ENCODE data around the gene GALK1.

GALK1 gene

DNA sequence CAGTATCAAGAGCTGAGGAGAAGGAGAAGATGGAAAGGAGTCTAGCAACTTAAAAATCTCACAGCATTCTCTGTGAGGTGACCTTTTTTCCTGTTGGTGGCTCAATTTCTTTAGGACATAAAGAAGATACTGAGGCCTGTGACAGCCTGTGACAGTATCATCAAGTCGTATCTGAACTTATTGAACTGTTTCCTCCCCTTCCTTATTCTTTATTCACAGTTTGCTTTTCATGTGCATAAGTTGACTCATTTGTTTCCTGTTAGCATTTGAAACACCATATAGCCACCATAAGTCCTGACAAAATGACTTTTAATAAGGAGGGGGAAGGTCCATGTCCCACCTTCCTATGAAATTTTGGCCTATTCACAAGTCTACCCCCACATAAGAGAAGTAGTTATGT lies 28.5 kb upstream of the GALK1 start:
- Histone ChIP-seq H2BK5ac (ENCODE audit: low read length) (no peak overlapping the region), H3K36me3 (replicated peaks in 1 of 2; ENCODE audit: control insufficient read depth in 2 of 2, insufficient read depth in 2 of 2, low read length in 2 of 2) (peaks cover 18 to 86% of the 10 kb centered on the region in 2 donors), H3K4me1 (ENCODE audit: control insufficient read depth in 2 of 2, insufficient read depth in 1 of 2, low read depth in 1 of 2, low read length in 2 of 2) (no peaks in the 10 kb centered on the region), H3K23ac (ENCODE audit: low read depth, low read length, poor library complexity) (no peak overlapping the region), H3K18ac (ENCODE audit: low read length) (no peak overlapping the region), H2BK120ac (ENCODE audit: low read depth, low read length) (no peak overlapping the region), H3K27ac (replicated peaks; ENCODE audit: low read length) (no peak overlapping the region), H3K27me3 (ENCODE audit: control insufficient read depth in 3 of 3, insufficient read depth in 3 of 3, low read depth in 1 of 3, low read length in 3 of 3) (no peaks in the 10 kb centered on the region), H3K14ac (ENCODE audit: low read length) (no peak overlapping the region), H3K4me2 (ENCODE audit: insufficient read depth, low read length, poor library complexity, severe bottlenecking) (no peak overlapping the region), H4K91ac (ENCODE audit: low read depth, low read length, poor library complexity) (no peak overlapping the region), H3K4me3 (ENCODE audit: low read length in 2 of 2) (no peak overlapping the region), H2BK15ac (ENCODE audit: low read length) (no peak overlapping the region), H3K9ac (ENCODE audit: low read depth, low read length, poor library complexity) (no peak overlapping the region), H3K4ac (ENCODE audit: low read length) (no peak overlapping the region), H2BK12ac (ENCODE audit: low read length) (no peak overlapping the region), H3K79me1 (ENCODE audit: low read depth, low read length) (peaks cover 4% of the 10 kb centered on the region), H2AFZ (ENCODE audit: low read length) (no peak overlapping the region), H3K9me3 (replicated peaks in 1 of 2; ENCODE audit: control insufficient read depth in 2 of 2, insufficient read depth in 1 of 2, low read depth in 1 of 2, low read length in 2 of 2) (peaks cover 0 to 2% of the 10 kb centered on the region in 2 donors), H2AK5ac (ENCODE audit: low read depth, low read length) (no peak overlapping the region), H4K8ac (ENCODE audit: low read depth, low read length) (no peak overlapping the region)
- no peak for DNase-seq (ENCODE audit: low spot score)
- no CpG with 5 or more reads among the region's 1 CpG for WGBS, 2 donors (ENCODE audit: extremely low coverage in 2 of 2, insufficient read length in 2 of 2, insufficient replicate concordance in 1 of 2)

DNA sequence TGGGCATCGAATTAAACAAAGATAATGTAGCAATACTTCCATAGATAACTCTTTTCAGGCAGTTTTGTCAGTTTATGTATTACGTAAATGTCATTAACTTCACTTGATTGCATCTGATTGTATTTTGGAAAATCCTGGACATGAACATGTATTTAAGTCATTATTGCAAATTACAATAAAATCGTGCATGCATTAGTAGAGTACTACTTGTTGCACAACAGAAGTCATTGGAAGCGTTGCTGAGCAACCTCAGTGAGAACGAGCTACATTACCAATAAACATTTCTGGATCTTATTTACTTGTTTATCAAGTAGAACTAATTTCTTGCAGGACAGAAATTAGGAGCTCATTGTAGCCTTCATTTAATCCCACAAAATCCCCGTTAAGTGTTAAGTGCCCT lies 26.3 kb upstream of the GALK1 start:
- Histone ChIP-seq H3K23ac (ENCODE audit: low read depth, low read length, poor library complexity) (no peak overlapping the region), H3K4me3 (ENCODE audit: low read length in 2 of 2) (no peak overlapping the region), H3K4me2 (ENCODE audit: insufficient read depth, low read length, poor library complexity, severe bottlenecking) (no peak overlapping the region), H3K9ac (ENCODE audit: low read depth, low read length, poor library complexity) (no peak overlapping the region), H3K4me1 (ENCODE audit: control insufficient read depth in 2 of 2, insufficient read depth in 1 of 2, low read depth in 1 of 2, low read length in 2 of 2) (peaks cover 0 to 2% of the 10 kb centered on the region in 2 donors), H3K4ac (ENCODE audit: low read length) (no peak overlapping the region), H3K27me3 (ENCODE audit: control insufficient read depth in 3 of 3, insufficient read depth in 3 of 3, low read depth in 1 of 3, low read length in 3 of 3) (no peaks in the 10 kb centered on the region), H2AK5ac (ENCODE audit: low read depth, low read length) (no peak overlapping the region), H3K27ac (replicated peaks; ENCODE audit: low read length) (no peak overlapping the region), H3K14ac (ENCODE audit: low read length) (no peak overlapping the region), H2BK5ac (ENCODE audit: low read length) (no peak overlapping the region), H2BK12ac (ENCODE audit: low read length) (no peak overlapping the region), H4K91ac (ENCODE audit: low read depth, low read length, poor library complexity) (no peak overlapping the region), H3K18ac (ENCODE audit: low read length) (no peak overlapping the region), H3K9me3 (replicated peaks in 1 of 2; ENCODE audit: control insufficient read depth in 2 of 2, insufficient read depth in 1 of 2, low read depth in 1 of 2, low read length in 2 of 2) (peaks cover 0 to 8% of the 10 kb centered on the region in 2 donors), H3K36me3 (replicated peaks in 1 of 2; ENCODE audit: control insufficient read depth in 2 of 2, insufficient read depth in 2 of 2, low read length in 2 of 2) (peaks cover 12 to 80% of the 10 kb centered on the region in 2 donors), H3K79me1 (ENCODE audit: low read depth, low read length) (peaks cover 2% of the 10 kb centered on the region), H2BK15ac (ENCODE audit: low read length) (no peak overlapping the region), H2AFZ (ENCODE audit: low read length) (no peak overlapping the region), H4K8ac (ENCODE audit: low read depth, low read length) (no peak overlapping the region), H2BK120ac (ENCODE audit: low read depth, low read length) (no peak overlapping the region)
- no peak for DNase-seq (ENCODE audit: low spot score)
- WGBS, 2 donors (ENCODE audit: extremely low coverage in 2 of 2, insufficient read length in 2 of 2, insufficient replicate concordance in 1 of 2) = no CpG with 5 or more reads among the region's 6 CpGs

DNA sequence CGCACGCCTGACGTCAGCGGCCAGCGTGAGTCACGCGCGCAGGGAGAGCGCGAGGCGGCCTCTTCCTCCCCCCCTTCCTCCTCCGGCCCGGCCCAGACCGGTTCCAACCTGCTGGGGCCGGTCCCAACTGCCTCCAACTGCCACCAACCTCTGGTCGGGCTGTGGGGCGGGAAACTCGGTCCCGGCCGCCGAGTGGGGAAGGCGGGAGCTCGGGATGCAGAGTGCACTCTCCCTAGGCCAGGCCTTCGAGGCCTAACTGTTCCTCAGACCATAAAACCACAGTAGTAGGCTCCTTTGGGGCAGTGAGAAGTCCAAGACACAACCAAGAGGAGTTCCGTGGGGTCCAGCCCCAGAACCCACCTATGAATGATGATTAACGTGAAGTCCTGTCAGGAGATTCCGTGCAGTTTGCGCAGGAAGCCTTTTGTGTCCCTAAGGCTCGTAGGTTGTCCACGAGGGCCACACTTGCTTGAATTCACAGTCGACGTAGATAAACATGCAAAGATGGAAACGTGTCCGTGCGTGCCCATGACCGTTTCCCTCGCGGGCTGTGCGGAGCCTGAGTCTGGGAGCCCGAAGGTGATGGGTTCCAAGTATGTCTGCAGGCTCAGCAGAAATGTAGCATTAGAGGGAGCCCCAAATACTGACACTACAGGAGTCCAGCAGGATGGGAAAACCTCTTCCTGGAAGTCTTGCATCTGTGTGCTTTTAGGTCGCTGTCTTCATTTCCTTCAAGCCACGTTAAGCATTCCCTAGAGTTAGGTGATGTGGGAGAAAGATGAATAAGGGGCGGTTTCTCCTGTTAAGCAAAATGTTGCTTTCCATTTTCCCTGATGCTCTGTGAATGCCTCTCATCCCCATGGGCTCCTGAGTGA lies 20.3 kb upstream of the GALK1 start:
- Histone ChIP-seq H4K91ac (ENCODE audit: low read depth, low read length, poor library complexity) (peak overlapping the region; percentile 94), H3K4me1 (ENCODE audit: control insufficient read depth in 2 of 2, insufficient read depth in 1 of 2, low read depth in 1 of 2, low read length in 2 of 2) (peaks cover 4 to 21% of the 10 kb centered on the region in 2 donors), H4K8ac (ENCODE audit: low read depth, low read length) (no peak overlapping the region), H2BK5ac (ENCODE audit: low read length) (peak overlapping the region; percentile 57), H3K4ac (ENCODE audit: low read length) (peak overlapping the region; percentile 54), H3K4me2 (ENCODE audit: insufficient read depth, low read length, poor library complexity, severe bottlenecking) (peak overlapping the region; percentile 84), H2BK12ac (ENCODE audit: low read length) (no peak overlapping the region), H3K9ac (ENCODE audit: low read depth, low read length, poor library complexity) (peak overlapping the region; percentile 98), H3K9me3 (replicated peaks in 1 of 2; ENCODE audit: control insufficient read depth in 2 of 2, insufficient read depth in 1 of 2, low read depth in 1 of 2, low read length in 2 of 2) (peaks cover 0 to 12% of the 10 kb centered on the region in 2 donors), H3K36me3 (replicated peaks in 1 of 2; ENCODE audit: control insufficient read depth in 2 of 2, insufficient read depth in 2 of 2, low read length in 2 of 2) (peaks cover 0 to 31% of the 10 kb centered on the region in 2 donors), H2BK120ac (ENCODE audit: low read depth, low read length) (peak overlapping the region; percentile 52), H2BK15ac (ENCODE audit: low read length) (peak overlapping the region; percentile 0), H3K27me3 (ENCODE audit: control insufficient read depth in 3 of 3, insufficient read depth in 3 of 3, low read depth in 1 of 3, low read length in 3 of 3) (no peaks in the 10 kb centered on the region), H3K18ac (ENCODE audit: low read length) (peak overlapping the region; percentile 84), H3K23ac (ENCODE audit: low read depth, low read length, poor library complexity) (peak overlapping the region; percentile 95), H2AFZ (ENCODE audit: low read length) (peak overlapping the region; percentile 87), H3K27ac (replicated peaks; ENCODE audit: low read length) (peak overlapping the region; percentile 98), H3K79me1 (ENCODE audit: low read depth, low read length) (peaks cover 6% of the 10 kb centered on the region), H3K4me3 (ENCODE audit: low read length in 2 of 2) (peak overlapping the region; percentile 51 to 90), H2AK5ac (ENCODE audit: low read depth, low read length) (peak overlapping the region; percentile 99), H3K14ac (ENCODE audit: low read length) (peak overlapping the region; percentile 28)
- peak; percentile 86 for DNase-seq (ENCODE audit: low spot score)
- WGBS, 2 donors (ENCODE audit: extremely low coverage in 2 of 2, insufficient read length in 2 of 2, insufficient replicate concordance in 1 of 2) = no CpG with 5 or more reads among the region's 43 CpGs

DNA sequence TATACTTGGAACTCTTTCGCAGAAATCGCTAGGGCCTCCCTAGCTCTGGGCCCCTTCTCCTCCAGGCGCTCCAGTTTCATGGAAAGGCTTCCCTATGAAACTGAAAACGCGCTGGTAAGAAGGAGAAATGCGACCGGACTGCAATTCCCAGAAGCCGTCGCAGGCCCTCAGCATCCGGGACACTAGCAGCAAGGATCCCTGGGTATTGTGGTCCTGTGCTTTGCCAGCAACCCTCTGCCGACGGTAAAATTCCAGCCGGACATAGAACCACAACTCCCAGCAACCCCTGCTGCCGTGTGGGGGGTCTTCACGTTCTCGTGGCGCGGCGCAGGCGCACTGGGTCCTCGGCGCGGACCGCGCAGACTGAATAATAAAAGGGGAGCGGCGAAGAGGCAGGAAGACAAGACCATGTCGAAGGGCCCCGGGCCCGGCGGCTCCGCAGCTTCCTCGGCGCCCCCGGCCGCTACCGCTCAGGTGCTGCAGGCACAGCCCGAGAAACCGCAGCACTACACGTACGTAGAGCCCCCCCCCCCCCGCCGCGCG lies 19.6 kb upstream of the GALK1 start, which contains the start of gene UNK:
Gene UNK, plus strand, starts transcription at position 334 of the 543 bp plus-strand sequence. Its CDS starts 75 bp downstream, at position 409.
- Histone ChIP-seq H3K36me3 (replicated peaks in 1 of 2; ENCODE audit: control insufficient read depth in 2 of 2, insufficient read depth in 2 of 2, low read length in 2 of 2) (peaks cover 0 to 27% of the 10 kb centered on the region in 2 donors), H3K9me3 (replicated peaks in 1 of 2; ENCODE audit: control insufficient read depth in 2 of 2, insufficient read depth in 1 of 2, low read depth in 1 of 2, low read length in 2 of 2) (peaks cover 0 to 12% of the 10 kb centered on the region in 2 donors), H3K23ac (ENCODE audit: low read depth, low read length, poor library complexity) (peak within 1 kb of the TSS; percentile 95), H2BK12ac (ENCODE audit: low read length) (no peak within 1 kb of the TSS), H3K4me2 (ENCODE audit: insufficient read depth, low read length, poor library complexity, severe bottlenecking) (peak within 1 kb of the TSS; percentile 84), H2AK5ac (ENCODE audit: low read depth, low read length) (peak within 1 kb of the TSS; percentile 99), H3K4me1 (ENCODE audit: control insufficient read depth in 2 of 2, insufficient read depth in 1 of 2, low read depth in 1 of 2, low read length in 2 of 2) (peaks cover 4 to 21% of the 10 kb centered on the region in 2 donors), H3K27me3 (ENCODE audit: control insufficient read depth in 3 of 3, insufficient read depth in 3 of 3, low read depth in 1 of 3, low read length in 3 of 3) (no peaks in the 10 kb centered on the region), H3K27ac (replicated peaks; ENCODE audit: low read length) (peak within 1 kb of the TSS; percentile 98), H2BK120ac (ENCODE audit: low read depth, low read length) (peak within 1 kb of the TSS; percentile 52), H2AFZ (ENCODE audit: low read length) (peak within 1 kb of the TSS; percentile 87), H4K8ac (ENCODE audit: low read depth, low read length) (no peak within 1 kb of the TSS), H2BK5ac (ENCODE audit: low read length) (peak within 1 kb of the TSS; percentile 57), H3K18ac (ENCODE audit: low read length) (peak within 1 kb of the TSS; percentile 84), H2BK15ac (ENCODE audit: low read length) (peak within 1 kb of the TSS; percentile 0), H3K79me1 (ENCODE audit: low read depth, low read length) (peaks cover 6% of the 10 kb centered on the region), H3K4me3 (ENCODE audit: low read length in 2 of 2) (peak within 1 kb of the TSS; percentile 51 to 90), H4K91ac (ENCODE audit: low read depth, low read length, poor library complexity) (peak within 1 kb of the TSS; percentile 94), H3K9ac (ENCODE audit: low read depth, low read length, poor library complexity) (peak within 1 kb of the TSS; percentile 98), H3K14ac (ENCODE audit: low read length) (peak within 1 kb of the TSS; percentile 32), H3K4ac (ENCODE audit: low read length) (peak within 1 kb of the TSS; percentile 54)
- no CpG with 5 or more reads among the region's 45 CpGs for WGBS, 2 donors (ENCODE audit: extremely low coverage in 2 of 2, insufficient read length in 2 of 2, insufficient replicate concordance in 1 of 2)
- peak; percentile 98 for DNase-seq (ENCODE audit: low spot score)
